A673 (cell line): ENCODE data around the gene PCCA. TPM values are rescaled to one million over a fixed set of nuclear protein-coding genes. Genes with fewer than 3 reads are reported as not detected.

Experiments used
- BruUV-seq: library from RNA; stranded (reverse); fragments of 400-500 nt; replicated peaks from 2 replicates; lab custom pipeline; 2021; lab: Mats Ljungman, UMichigan
- CTCF ChIA-PET: fragments of 300-600 bp; sonication (Branson Sonifier 250); formaldehyde crosslinking; loops from one replicate; lab custom pipeline; 2022; ENCODE audit warnings: antibody characterized with exemption; lab: Charles Lee
- POLR2A ChIA-PET: fragments of 300-600 bp; sonication (Branson Sonifier 250); formaldehyde crosslinking; loops from one replicate; lab custom pipeline; 2022; ENCODE audit warnings: antibody characterized with exemption; ENCODE audit not compliant: low non-redundant PET; lab: Charles Lee
- DNase-seq: peaks from one replicate; pipeline ENCODE4 v3.0.0-alpha.2; 2015; ENCODE audit warnings: low spot score
- H3K27ac ChIP-seq: fragments of 200-600 bp; sonication (generic); 2 replicates; pipeline ENCODE4 v1.5.1; 2016; ENCODE audit warnings: mixed run types, low read depth, mild to moderate bottlenecking, mixed read lengths, antibody characterized with exemption, low read length; ENCODE audit not compliant: poor library complexity, severe bottlenecking
- H3K27me3 ChIP-seq: fragments of 200-600 bp; sonication (generic); replicated peaks from 2 replicates; pipeline ENCODE4 v1.6.1; 2017; ENCODE audit warnings: mixed run types, low read depth, mild to moderate bottlenecking, mixed read lengths, antibody characterized with exemption, low read length; ENCODE audit not compliant: insufficient read depth, poor library complexity
- H3K36me3 ChIP-seq: fragments of 200-600 bp; sonication (generic); 2 replicates; pipeline ENCODE4 v1.6.1; 2016; ENCODE audit warnings: mixed run types, mild to moderate bottlenecking, mixed read lengths, antibody characterized with exemption, low read length; ENCODE audit not compliant: insufficient read depth, poor library complexity, severe bottlenecking
- H3K4me1 ChIP-seq: fragments of 200-600 bp; sonication (generic); 2 replicates; pipeline ENCODE4 v1.6.1; 2017; ENCODE audit warnings: mixed run types, mild to moderate bottlenecking, mixed read lengths, antibody characterized with exemption, low read length; ENCODE audit not compliant: insufficient read depth, poor library complexity, severe bottlenecking
- H3K4me3 ChIP-seq: fragments of 200-600 bp; sonication (generic); 2 replicates; pipeline ENCODE4 v1.5.1; 2016; ENCODE audit warnings: low read depth, mixed run types, mild to moderate bottlenecking, mixed read lengths, low read length; ENCODE audit not compliant: poor library complexity, severe bottlenecking
- H3K9me3 ChIP-seq: fragments of 200-600 bp; sonication (generic); 2 replicates; pipeline ENCODE4 v1.6.1; 2016; ENCODE audit warnings: mixed run types, low read depth, mild to moderate bottlenecking, mixed read lengths, antibody characterized with exemption, low read length; ENCODE audit not compliant: poor library complexity, severe bottlenecking
- EZH2 ChIP-seq: fragments of 200-600 bp; sonication (generic); IDR thresholded peaks from 2 replicates; pipeline ENCODE4 v1.6.1; 2017; ENCODE audit warnings: borderline replicate concordance, low read depth, mild to moderate bottlenecking, mixed read lengths, antibody characterized with exemption, low read length; ENCODE audit not compliant: poor library complexity, severe bottlenecking
- intact Hi-C: fragments of 100-400 bp; cut with micrococcal nuclease; formaldehyde crosslinking; loops from one replicate; pipeline ENCODE4 v1.10.0; 2022; ENCODE audit not compliant: unreplicated experiment
- total RNA-seq: library from RNA; stranded (reverse); gene quantifications from 2 replicates; pipeline ENCODE4 v1.2.3, GENCODE V29; 2021
- TF ChIP-seq, protein P1 (sequence below): fragments of 300-800, 200-600 bp; sonication (generic); conservative IDR thresholded peaks from 2 replicates; pipeline ENCODE4 v1.5.1; 2017; ENCODE audit warnings: low read depth, mild to moderate bottlenecking, antibody characterized with exemption, low read length, moderate library complexity, mixed read lengths

Gene PCCA
- total RNA-seq, 1 experiment from 2014 or later, result 93.0 TPM

DNA sequence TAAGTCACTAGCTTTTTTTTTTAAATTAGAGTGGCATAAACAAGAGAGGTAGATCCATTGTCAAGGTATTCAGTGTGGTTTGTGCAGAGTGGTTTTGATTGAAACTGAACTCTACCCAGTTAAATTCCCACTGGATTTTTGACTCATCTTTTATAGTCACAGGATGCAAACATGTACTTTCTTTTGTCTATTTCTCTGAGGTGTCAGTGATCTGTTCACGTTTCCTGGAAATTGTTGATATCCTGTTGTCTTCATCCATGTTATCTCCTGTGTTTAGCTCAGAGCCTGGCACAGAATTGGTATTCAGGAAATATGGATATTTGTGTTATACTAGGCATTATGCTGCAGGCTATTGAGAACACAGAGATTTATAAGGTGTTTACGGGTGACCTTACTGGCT lies 119.7 kb downstream of the PCCA start:
- H3K36me3 ChIP-seq, result no peaks in the 10 kb centered on the region
- no peak for DNase-seq
- TF ChIP-seq, protein P1, sequence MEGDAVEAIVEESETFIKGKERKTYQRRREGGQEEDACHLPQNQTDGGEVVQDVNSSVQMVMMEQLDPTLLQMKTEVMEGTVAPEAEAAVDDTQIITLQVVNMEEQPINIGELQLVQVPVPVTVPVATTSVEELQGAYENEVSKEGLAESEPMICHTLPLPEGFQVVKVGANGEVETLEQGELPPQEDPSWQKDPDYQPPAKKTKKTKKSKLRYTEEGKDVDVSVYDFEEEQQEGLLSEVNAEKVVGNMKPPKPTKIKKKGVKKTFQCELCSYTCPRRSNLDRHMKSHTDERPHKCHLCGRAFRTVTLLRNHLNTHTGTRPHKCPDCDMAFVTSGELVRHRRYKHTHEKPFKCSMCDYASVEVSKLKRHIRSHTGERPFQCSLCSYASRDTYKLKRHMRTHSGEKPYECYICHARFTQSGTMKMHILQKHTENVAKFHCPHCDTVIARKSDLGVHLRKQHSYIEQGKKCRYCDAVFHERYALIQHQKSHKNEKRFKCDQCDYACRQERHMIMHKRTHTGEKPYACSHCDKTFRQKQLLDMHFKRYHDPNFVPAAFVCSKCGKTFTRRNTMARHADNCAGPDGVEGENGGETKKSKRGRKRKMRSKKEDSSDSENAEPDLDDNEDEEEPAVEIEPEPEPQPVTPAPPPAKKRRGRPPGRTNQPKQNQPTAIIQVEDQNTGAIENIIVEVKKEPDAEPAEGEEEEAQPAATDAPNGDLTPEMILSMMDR, result no peak
- no peak for TF ChIP-seq EZH2
- H3K4me3 ChIP-seq, result no peak overlapping the region
- BruUV-seq, result no TSS peak
- no peaks in the 10 kb centered on the region for H3K9me3 ChIP-seq
- ChIA-PET CTCF (no interaction called here), POLR2A (no interaction called here)
- no peaks in the 10 kb centered on the region for H3K4me1 ChIP-seq
- intact Hi-C loops, result no loop called here
- no peaks in the 10 kb centered on the region for H3K27me3 ChIP-seq
- H3K27ac ChIP-seq, result no peak overlapping the region

DNA sequence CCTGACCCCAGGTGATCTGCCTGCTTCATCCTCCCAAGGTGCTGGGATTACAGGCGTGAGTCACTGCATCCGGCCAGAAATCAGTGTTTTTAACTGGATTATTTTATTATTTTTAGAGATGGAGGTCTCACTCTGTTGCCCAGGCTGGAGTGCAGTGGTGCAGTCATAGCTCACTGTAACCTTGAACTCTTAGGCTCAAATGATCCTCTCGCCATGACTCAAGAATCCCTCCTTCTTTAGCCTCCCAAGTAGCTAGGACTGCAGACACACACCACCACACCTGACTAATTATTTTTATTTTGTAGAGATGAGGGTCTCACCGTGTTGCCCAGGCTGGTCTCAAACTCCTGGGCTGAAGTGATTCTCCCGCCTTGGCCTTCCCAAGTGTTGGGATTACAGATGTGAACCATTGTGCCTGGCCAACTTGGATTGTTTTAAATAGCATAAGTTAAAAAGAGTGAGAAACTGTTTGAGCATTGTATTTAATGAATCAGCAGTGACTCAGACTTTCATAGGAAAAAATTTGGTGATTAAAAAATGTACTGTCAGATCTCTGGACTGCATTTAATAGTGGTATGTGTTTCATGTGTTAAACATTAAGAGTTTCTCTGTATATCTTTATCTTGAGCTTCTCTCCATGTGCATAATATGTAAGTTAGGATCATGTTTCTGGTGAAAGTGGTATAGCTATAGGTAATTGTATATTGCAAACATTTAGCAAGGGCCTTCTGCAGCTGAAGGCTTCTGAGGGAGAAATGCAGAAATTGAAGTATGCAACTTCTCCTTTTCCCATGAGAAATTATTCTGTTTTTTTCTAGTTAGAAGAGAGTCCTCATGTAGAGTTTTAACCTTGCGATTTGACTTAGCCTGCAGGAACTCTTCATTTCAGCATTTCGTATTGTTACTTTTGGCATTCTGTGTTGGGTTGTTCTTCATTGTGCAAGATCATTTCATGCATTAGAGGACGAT lies 121.2 kb downstream of the PCCA start:
- Histone ChIP-seq H3K4me3 (no peak overlapping the region), H3K4me1 (no peaks in the 10 kb centered on the region), H3K9me3 (no peaks in the 10 kb centered on the region), H3K36me3 (no peaks in the 10 kb centered on the region), H3K27ac (no peak overlapping the region), H3K27me3 (no peaks in the 10 kb centered on the region)
- DNase-seq, result no peak
- no peak for TF ChIP-seq EZH2
- TF ChIP-seq, protein P1, result no peak
- POLR2A ChIA-PET, result no interaction called here
- CTCF ChIA-PET, result interaction anchor here (0.5 kb wide), 1 partner anchor 306 kb away, joined by 3 read pairs; no protein-coding TSS in a partner anchor
- intact Hi-C loops, result no loop called here
- no TSS peak for BruUV-seq

DNA sequence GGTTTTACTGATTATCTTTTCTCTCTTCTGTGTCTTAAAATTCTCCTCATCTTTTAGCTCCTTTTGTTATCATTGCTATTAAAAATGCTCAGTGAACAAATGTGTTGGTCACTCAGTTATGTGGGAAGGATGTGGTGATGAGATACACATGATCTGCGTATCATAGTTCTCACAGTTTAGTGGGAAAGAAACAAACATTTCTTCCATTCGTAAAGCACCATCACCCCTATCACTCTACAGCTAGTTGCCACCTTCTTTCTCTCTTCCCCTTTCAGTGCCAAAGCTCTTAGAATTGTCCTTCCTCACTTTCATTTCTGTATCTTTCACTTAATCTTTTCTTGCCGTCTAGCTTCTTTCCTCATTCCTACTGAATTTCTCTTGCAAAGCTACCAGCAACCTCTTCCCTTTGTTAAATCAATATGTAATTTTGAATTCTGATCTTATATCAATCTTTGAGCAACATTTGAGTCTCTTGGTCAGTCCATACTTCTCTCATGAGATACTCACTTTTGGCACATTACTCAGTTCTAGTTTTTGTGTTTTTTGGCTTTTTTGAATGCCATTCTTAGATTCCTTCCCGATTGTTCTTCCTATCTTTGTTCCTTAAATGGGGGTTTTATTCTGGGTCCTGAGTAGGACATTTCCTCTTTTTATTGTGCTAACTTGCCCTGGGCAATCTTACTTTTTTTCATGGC lies 122.3 kb downstream of the PCCA start:
- TF ChIP-seq, protein P1, result no peak
- TF ChIP-seq EZH2, result no peak
- no peaks in the 10 kb centered on the region for H3K9me3 ChIP-seq
- H3K27ac ChIP-seq, result no peak overlapping the region
- no peaks in the 10 kb centered on the region for H3K27me3 ChIP-seq
- ChIA-PET POLR2A (no interaction called here), CTCF (no interaction called here)
- BruUV-seq, result no TSS peak
- no peaks in the 10 kb centered on the region for H3K36me3 ChIP-seq
- intact Hi-C loops, result no loop called here
- no peak for DNase-seq
- H3K4me1 ChIP-seq, result no peaks in the 10 kb centered on the region
- H3K4me3 ChIP-seq, result no peak overlapping the region
